H1 (cell line): ENCODE results near the gene TRIM39. TPM values are rescaled to one million over a fixed set of nuclear protein-coding genes. Genes with fewer than 3 reads are reported as not detected.

Source experiments
- CTCF ChIA-PET: fragments of 300-600 bp; sonication (Branson Sonifier 250); formaldehyde crosslinking; loops from one replicate; lab custom pipeline; 2021; ENCODE audit not compliant: partially characterized antibody; lab: Charles Lee
- POLR2A ChIA-PET: fragments of 300-600 bp; sonication (Branson Sonifier 250); formaldehyde crosslinking; loops from one replicate; lab custom pipeline; 2021; ENCODE audit warnings: inconsistent platforms; ENCODE audit not compliant: partially characterized antibody; lab: Charles Lee
- DNase-seq, 2 experiments: peaks; one replicate each; pipeline versions ENCODE4 v3.0.0 to v3.0.0-alpha.2; 2010 to 2022; ENCODE audit warnings: low spot score in 2 of 2, low read depth in 1 of 2, mixed read lengths in 1 of 2
- FAIRE-seq: peaks from 2 replicates; lab custom pipeline; 2011; peaks lifted over from hg19 to GRCh38; lab: Jason Lieb, UNC
- H2AFZ ChIP-seq: 2 replicates; pipeline ENCODE4 v1.8.1; 2012; ENCODE audit warnings: low read length, inconsistent platforms
- H2AK5ac ChIP-seq: 2 replicates; pipeline ENCODE4 v1.6.1; 2013; ENCODE audit warnings: low read depth, low read length
- H2BK120ac ChIP-seq: replicated peaks from 2 replicates; pipeline ENCODE3; 2013; ENCODE audit warnings: low read depth, low read length, inconsistent platforms
- H2BK12ac ChIP-seq: 2 replicates; pipeline ENCODE4 v1.6.1; 2013; ENCODE audit warnings: low read depth, low read length
- H2BK15ac ChIP-seq: 2 replicates; pipeline ENCODE4 v1.6.1; 2013; ENCODE audit warnings: low read length
- H2BK20ac ChIP-seq: 2 replicates; pipeline ENCODE4 v1.6.1; 2013; ENCODE audit warnings: low read length
- H2BK5ac ChIP-seq: 2 replicates; pipeline ENCODE4 v1.6.1; 2013; ENCODE audit warnings: low read depth, low read length
- H3K14ac ChIP-seq: 2 replicates; pipeline ENCODE4 v1.6.1; 2013; ENCODE audit warnings: inconsistent platforms; ENCODE audit not compliant: insufficient read length
- H3K18ac ChIP-seq: 2 replicates; pipeline ENCODE4 v1.6.1; 2013; ENCODE audit warnings: low read length; ENCODE audit errors: extremely low read depth
- H3K23ac ChIP-seq: 2 replicates; pipeline ENCODE4 v1.6.1; 2013; ENCODE audit warnings: inconsistent platforms; ENCODE audit not compliant: insufficient read length
- H3K23me2 ChIP-seq: 2 replicates; pipeline ENCODE4 v1.6.1; 2013; ENCODE audit warnings: low read depth, low read length
- H3K27ac ChIP-seq: 2 replicates; pipeline ENCODE4 v1.6.1; 2011; ENCODE audit warnings: low read depth, low read length, inconsistent platforms
- H3K27me3 ChIP-seq, 4 experiments: replicated peaks in 1 of 4; 1 replicate in 1 of 4; 2 replicates in 3 of 4; pipeline versions ENCODE4 v1.6.1 to v1.8.1; 2011 to 2013; ENCODE audit warnings: low read length in 3 of 4, mild to moderate bottlenecking in 3 of 4, inconsistent platforms in 2 of 4, mixed read lengths in 2 of 4, moderate library complexity in 1 of 4; ENCODE audit not compliant: control insufficient read depth in 3 of 4, insufficient read depth in 3 of 4; ENCODE audit errors: extremely low read depth in 1 of 4
- H3K36me3 ChIP-seq, 4 experiments: 2 replicates each; pipeline versions ENCODE4 v1.6.1 to v1.8.1; 2011 to 2013; ENCODE audit warnings: mild to moderate bottlenecking in 4 of 4, low read length in 3 of 4, moderate library complexity in 2 of 4, control low read depth in 1 of 4, inconsistent platforms in 1 of 4; ENCODE audit not compliant: insufficient read depth in 4 of 4, control insufficient read depth in 2 of 4
- H3K4ac ChIP-seq: replicated peaks from 2 replicates; pipeline ENCODE3; 2013; ENCODE audit warnings: low read length, low read depth, mixed read lengths, inconsistent platforms; ENCODE audit not compliant: insufficient read length
- H3K4me1 ChIP-seq, 4 experiments: replicated peaks in 1 of 4; 1 replicate in 1 of 4; 2 replicates in 3 of 4; pipeline versions ENCODE4 v1.6.1 to v1.8.1; 2011 to 2013; ENCODE audit warnings: low read length in 3 of 4, inconsistent platforms in 2 of 4, mixed read lengths in 1 of 4; ENCODE audit not compliant: insufficient read depth in 4 of 4, control insufficient read depth in 3 of 4
- H3K4me2 ChIP-seq, 2 experiments: 2 replicates each; pipeline versions ENCODE4 v1.6.1 to v1.8.1; 2011 to 2013; ENCODE audit warnings: low read depth in 2 of 2, low read length in 2 of 2, control low read depth in 1 of 2, inconsistent platforms in 1 of 2, mild to moderate bottlenecking in 1 of 2; ENCODE audit not compliant: insufficient read depth in 1 of 2
- H3K4me3 ChIP-seq, 4 experiments: fragments of 200-600, 300-600 bp in 1 of 4; sonication (generic), shearing (Covaris generic), sonication (Bioruptor Twin) in 1 of 4; 2 replicates each; pipeline versions ENCODE4 v1.5.1 to v1.8.1; 2011 to 2016; ENCODE audit warnings: low read length in 4 of 4, low read depth in 3 of 4, control low read depth in 2 of 4, inconsistent platforms in 2 of 4, mild to moderate bottlenecking in 2 of 4, mixed read lengths in 1 of 4, moderate library complexity in 1 of 4; ENCODE audit not compliant: insufficient read depth in 2 of 4; ENCODE audit errors: extremely low read depth in 1 of 4
- H3K56ac ChIP-seq: replicated peaks from 2 replicates; pipeline ENCODE3; 2013; ENCODE audit warnings: low read depth, mild to moderate bottlenecking, mixed read lengths, low read length, inconsistent platforms; ENCODE audit not compliant: insufficient read length
- H3K79me1 ChIP-seq: 2 replicates; pipeline ENCODE4 v1.6.1; 2013; ENCODE audit warnings: low read depth, low read length, control low read depth
- H3K79me2 ChIP-seq, 2 experiments: 2 replicates each; pipeline versions ENCODE4 v1.6.1 to v1.8.1; 2012 to 2013; ENCODE audit warnings: low read length in 2 of 2, mild to moderate bottlenecking in 2 of 2, inconsistent platforms in 1 of 2; ENCODE audit not compliant: insufficient read depth in 2 of 2, control insufficient read depth in 1 of 2
- H3K9ac ChIP-seq, 4 experiments: replicated peaks in 1 of 4; 1 replicate in 1 of 4; 2 replicates in 3 of 4; pipeline versions ENCODE4 v1.6.1 to v1.8.1; 2011 to 2013; ENCODE audit warnings: low read depth in 3 of 4, low read length in 3 of 4, control low read depth in 2 of 4, mild to moderate bottlenecking in 2 of 4, moderate library complexity in 2 of 4, inconsistent platforms in 1 of 4; ENCODE audit errors: extremely low read depth in 1 of 4
- H3K9me3 ChIP-seq, 2 experiments: 2 replicates each; pipeline versions ENCODE4 v1.6.1 to v1.8.1; 2012 to 2013; ENCODE audit warnings: mild to moderate bottlenecking in 2 of 2, moderate library complexity in 2 of 2, control low read depth in 1 of 2, inconsistent platforms in 1 of 2, low read depth in 1 of 2, low read length in 1 of 2, mixed read lengths in 1 of 2; ENCODE audit not compliant: insufficient read depth in 2 of 2
- H4K20me1 ChIP-seq, 2 experiments: replicated peaks in 1 of 2; 2 replicates each; pipeline versions ENCODE3 to v1.8.1; 2011 to 2013; ENCODE audit warnings: inconsistent platforms in 2 of 2, low read length in 2 of 2, mild to moderate bottlenecking in 1 of 2; ENCODE audit not compliant: insufficient read depth in 2 of 2, control insufficient read depth in 1 of 2
- H4K5ac ChIP-seq: 2 replicates; pipeline ENCODE4 v1.6.1; 2013; ENCODE audit warnings: low read length, low read depth, mixed read lengths, inconsistent platforms; ENCODE audit not compliant: insufficient read length
- H4K8ac ChIP-seq: 2 replicates; pipeline ENCODE4 v1.8.0; 2013; ENCODE audit warnings: mild to moderate bottlenecking, moderate library complexity, low read length, inconsistent platforms; ENCODE audit not compliant: insufficient read depth; ENCODE audit errors: extremely low read depth
- H4K91ac ChIP-seq: replicated peaks from 2 replicates; pipeline ENCODE3; 2013; ENCODE audit warnings: low read length, mixed read lengths, inconsistent platforms; ENCODE audit not compliant: insufficient read length
- BCL11A ChIP-seq, 2 experiments: IDR thresholded peaks; one replicate each; pipeline ENCODE4 v1.6.1; 2011; ENCODE audit warnings: low read depth in 2 of 2, low read length in 2 of 2, mild to moderate bottlenecking in 2 of 2
- CBX8 ChIP-seq: fragments of 300-800, 300-1000 bp; sonication (generic); IDR thresholded peaks from 2 replicates; pipeline ENCODE4 v1.7.1; 2016; ENCODE audit warnings: low read depth, low read length, borderline replicate concordance
- TEAD4 ChIP-seq: IDR thresholded peaks from 2 replicates; pipeline ENCODE4 v1.6.1; 2012; ENCODE audit warnings: low read depth, low read length, inconsistent platforms, mixed read lengths
- WGBS, 2 experiments: shearing (Covaris generic) in 1 of 2; methylation state at CpG; one replicate each; pipeline versions ENCODE4 v1.1.6 to v1.1.7; 2013 to 2015; ENCODE audit warnings: low lambda C conversion rate in 2 of 2, mixed read lengths in 2 of 2, inconsistent platforms in 1 of 2, low coverage in 1 of 2, missing lambda C conversion rate in 1 of 2; ENCODE audit not compliant: insufficient replicate concordance in 2 of 2, insufficient coverage in 1 of 2, insufficient read length in 1 of 2; ENCODE audit errors: extremely low coverage in 1 of 2, missing lambda C conversion rate in 1 of 2; 5-methylcytosine and 5-hydroxymethylcytosine counted together
- polyA plus RNA-seq, 7 experiments: library from polyadenylated mRNA; depleted of rRNA in 3 of 7; stranded (reverse) in 5 of 7; unstranded in 2 of 7; fragments of >200 nt in 5 of 7; fragments of 200-250 nt in 2 of 7; gene quantifications; 1 replicate in 5 of 7; 2 replicates in 1 of 7; 4 replicates in 1 of 7; pipeline versions ENCODE4 v1.2.1 to v1.2.3, GENCODE V29; 2011 to 2013; ENCODE audit warnings: missing spikeins in 2 of 7, mixed read lengths in 2 of 7
- total RNA-seq: library from RNA; stranded (reverse); fragmentation: NEBNext Ultra II Directional; extraction: Animal tissue kit (Norgen Biotek cat#: 25700); gene quantifications from 2 replicates; pipeline ENCODE4 v1.2.1, GENCODE V29; 2021

Gene TRIM39
- total and polyA plus RNA-seq, 2 of the 8 experiments (the other 6 are each of a cell fraction or from before 2014, with no cell fraction given) = 7.3 to 26.1 TPM

GRCh38 chr6:30386166-30386565, 59.4 kb downstream of the TRIM39 start:
- H3K23me2 ChIP-seq = no peaks in the 10 kb centered on the region
- H3K4ac ChIP-seq = no peak overlapping the region
- no peaks in the 10 kb centered on the region for H3K79me1 ChIP-seq
- no peak for FAIRE-seq
- H3K27ac ChIP-seq = no peak overlapping the region
- no peak overlapping the region for H2BK120ac ChIP-seq
- H2AK5ac ChIP-seq = no peak overlapping the region
- no peak overlapping the region for H3K18ac ChIP-seq
- no peak overlapping the region for H2BK15ac ChIP-seq
- POLR2A ChIA-PET = no interaction called here
- no peak overlapping the region for H3K23ac ChIP-seq
- no peak overlapping the region for H2BK20ac ChIP-seq
- no peak for DNase-seq
- 68% methylated on average over 3 of the region's 3 CpGs; no CpG with 5 or more reads in 1 of the 2 experiments for WGBS, 2 experiments
- no peak overlapping the region for H3K4me2 ChIP-seq
- no peak overlapping the region for H3K56ac ChIP-seq
- H2BK12ac ChIP-seq = no peak overlapping the region
- no peak overlapping the region for H4K91ac ChIP-seq
- H4K20me1 ChIP-seq = no peaks in the 10 kb centered on the region
- no peak overlapping the region for H2BK5ac ChIP-seq
- no peak overlapping the region for H3K9ac ChIP-seq
- peaks cover 0 to 1% (median 0%) of the 10 kb centered on the region in 4 experiments; a peak in 2 of 7 replicates for H3K4me1 ChIP-seq
- H3K79me2 ChIP-seq = no peaks in the 10 kb centered on the region
- H3K36me3 ChIP-seq = no peaks in the 10 kb centered on the region
- peaks cover 0 to 5% (median 0%) of the 10 kb centered on the region in 4 experiments; a peak in 2 of 7 replicates for H3K27me3 ChIP-seq
- CTCF ChIA-PET = interaction anchor here (1.0 to 2.9 kb wide), 3 partner anchors 9 to 19 kb away, joined by 3 to 10 read pairs (median 3); no protein-coding TSS in a partner anchor
- no peak overlapping the region for H3K14ac ChIP-seq
- no peaks in the 10 kb centered on the region for H3K9me3 ChIP-seq
- no peak overlapping the region for H2AFZ ChIP-seq
- no peak overlapping the region for H3K4me3 ChIP-seq
- H4K5ac ChIP-seq = no peak overlapping the region
- H4K8ac ChIP-seq = no peak overlapping the region
- TF ChIP-seq BCL11A (IDR thresholded peaks at IDR 0.05; ENCODE audit: low read depth in 2 of 2, low read length in 2 of 2) = no peak
- no peak for TF ChIP-seq TEAD4
- TF ChIP-seq CBX8 = no peak
